SJCRH30 (cell line): Measurements from ENCODE around the gene KRT17. TPM values are rescaled to one million over a fixed set of nuclear protein-coding genes. Genes with fewer than 3 reads are reported as not detected.
"Not testable (repeated sequence)": the region's sequence is repeated elsewhere in the genome, so short reads cannot be mapped to it uniquely, and the experiment has no call there.

Source experiments
- DNase-seq, 2 experiments: peaks; one replicate each; pipeline ENCODE4 v3.0.0-alpha.2; 2015 to 2020
- H3K27ac ChIP-seq: fragments of 250-450 bp; sonication (Bioruptor Pico); 2 replicates; pipeline ENCODE4 v1.5.1; 2020; ENCODE audit warnings: mild to moderate bottlenecking, moderate library complexity
- H3K27me3 ChIP-seq: fragments of 250-450 bp; sonication (Bioruptor Pico); 2 replicates; pipeline ENCODE4 v1.5.1; 2020; ENCODE audit warnings: mild to moderate bottlenecking, moderate library complexity
- H3K36me3 ChIP-seq: fragments of 250-450 bp; sonication (Bioruptor Pico); 2 replicates; pipeline ENCODE4 v1.5.1; 2020; ENCODE audit warnings: mild to moderate bottlenecking, moderate library complexity
- H3K4me1 ChIP-seq: fragments of 250-450 bp; sonication (Bioruptor Pico); 2 replicates; pipeline ENCODE4 v1.5.1; 2020; ENCODE audit warnings: mild to moderate bottlenecking, moderate library complexity
- H3K4me3 ChIP-seq: fragments of 250-450 bp; sonication (Bioruptor Pico); 2 replicates; pipeline ENCODE4 v1.5.1; 2020; ENCODE audit warnings: mild to moderate bottlenecking, moderate library complexity
- H3K9me3 ChIP-seq: fragments of 250-450 bp; sonication (Bioruptor Pico); replicated peaks from 2 replicates; pipeline ENCODE4 v1.5.1; 2020; ENCODE audit warnings: mild to moderate bottlenecking, moderate library complexity
- total RNA-seq: library from RNA; depleted of rRNA; stranded (reverse); fragments of >200 nt; shearing (Covaris generic); gene quantifications from 2 replicates; pipeline ENCODE4 v1.2.3, GENCODE V29; 2014

The KRT17 gene
- total RNA-seq, 1 experiment from 2014 or later, result 134 TPM

DNA sequence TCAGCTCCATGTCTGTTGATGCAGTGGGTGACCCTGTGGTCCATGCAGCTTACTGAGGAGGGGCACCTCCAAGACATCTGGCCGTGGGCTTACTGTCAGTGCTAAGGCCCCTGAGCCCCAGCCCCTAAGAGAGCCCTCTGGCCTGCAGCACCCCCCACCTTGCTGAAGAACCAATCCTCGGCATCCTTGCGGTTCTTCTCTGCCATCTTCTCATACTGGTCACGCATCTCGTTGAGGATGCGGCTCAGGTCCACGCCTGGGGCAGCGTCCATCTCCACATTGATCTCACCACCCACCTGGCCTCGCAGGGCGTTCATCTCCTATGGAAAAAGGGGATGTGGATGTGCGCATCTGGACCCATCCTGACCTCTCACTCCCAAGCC, 2.9 kb downstream of the KRT17 start:
- Histone ChIP-seq H3K36me3 (peaks cover 19% of the 10 kb centered on the region), H3K4me1 (peaks cover 15% of the 10 kb centered on the region)
- H3K9me3 ChIP-seq, H3K27ac ChIP-seq, H3K4me3 ChIP-seq, H3K27me3 ChIP-seq, DNase-seq: not testable (repeated sequence)

DNA sequence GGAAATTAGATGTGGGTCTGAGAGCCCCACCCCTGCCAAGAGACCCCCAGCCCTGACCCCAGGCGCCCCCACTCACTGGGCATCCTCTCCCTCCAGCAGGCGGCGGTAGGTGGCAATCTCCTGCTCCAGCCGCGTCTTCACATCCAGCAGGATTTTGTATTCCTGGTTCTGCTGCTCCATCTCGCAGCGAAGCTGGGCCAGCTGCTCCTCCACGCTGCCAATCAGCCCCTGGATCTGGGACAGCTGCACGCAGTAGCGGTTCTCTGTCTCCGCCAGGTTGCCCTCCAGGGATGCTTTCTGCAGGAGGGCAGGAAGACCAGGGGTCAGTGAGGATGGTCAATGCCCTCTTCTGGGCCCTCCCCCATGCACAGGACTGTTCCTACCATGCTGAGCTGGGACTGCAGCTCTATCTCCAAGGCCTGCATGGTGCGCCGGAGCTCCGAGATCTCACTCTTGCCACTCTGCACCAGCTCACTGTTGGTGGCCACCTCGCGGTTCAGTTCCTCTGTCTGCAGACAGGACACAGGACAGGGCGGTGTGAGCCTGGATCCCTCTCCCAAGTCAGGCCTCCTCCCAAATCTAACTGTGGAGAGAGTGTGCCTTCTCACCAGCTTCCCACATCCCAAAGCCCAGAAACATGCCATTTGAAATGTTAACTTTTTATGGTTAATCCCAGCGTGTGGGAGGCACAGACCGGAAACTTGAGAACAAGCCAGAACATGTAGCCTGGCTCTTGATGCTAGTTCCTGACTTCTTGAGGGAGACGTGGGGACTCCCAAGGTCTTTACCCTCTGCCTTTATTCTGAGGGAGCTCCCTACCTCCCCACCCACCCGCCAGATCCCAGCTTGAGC, 3.6 kb downstream of the KRT17 start:
- peaks cover 19% of the 10 kb centered on the region for H3K36me3 ChIP-seq
- H3K27ac ChIP-seq, result no peak overlapping the region
- no peaks in the 10 kb centered on the region for H3K27me3 ChIP-seq
- H3K4me1 ChIP-seq, result peaks cover 15% of the 10 kb centered on the region
- H3K9me3 ChIP-seq, result no peaks in the 10 kb centered on the region
- no peak overlapping the region for H3K4me3 ChIP-seq
- no peak for DNase-seq

DNA sequence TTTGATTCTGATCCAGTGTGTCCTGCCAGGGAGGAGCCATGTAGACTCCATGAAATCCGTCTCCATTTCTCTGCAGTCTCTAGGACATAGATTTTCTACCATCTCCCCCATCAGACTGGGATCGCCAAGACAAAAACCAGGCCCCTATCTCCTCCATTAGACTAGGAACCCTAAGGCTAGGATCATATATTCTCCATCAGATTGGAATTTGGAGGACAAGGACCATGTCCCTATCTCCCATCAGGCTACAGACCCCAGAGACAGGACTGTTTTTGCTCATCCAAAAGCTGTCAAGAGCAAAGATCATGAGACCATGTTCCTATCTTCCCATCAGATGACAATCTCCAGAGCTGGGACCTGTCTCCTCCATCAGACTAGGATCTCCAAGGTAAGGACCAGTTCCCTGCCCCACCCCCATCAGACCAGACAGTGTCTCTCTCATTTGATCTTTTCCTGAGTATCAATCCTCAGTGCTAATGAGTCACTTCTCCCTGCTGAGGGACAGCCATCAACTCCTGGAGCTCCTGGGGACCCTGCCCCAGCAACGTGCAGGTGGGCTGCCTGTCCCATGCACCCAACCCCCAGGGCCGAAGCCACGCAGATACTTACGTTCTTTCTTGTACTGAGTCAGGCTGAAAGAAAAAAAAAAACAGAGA, 4.3 kb downstream of the KRT17 start:
- peaks cover 12% of the 10 kb centered on the region for H3K4me1 ChIP-seq
- not testable (repeated sequence) for DNase-seq, H3K27ac ChIP-seq, H3K27me3 ChIP-seq, H3K9me3 ChIP-seq, H3K4me3 ChIP-seq
- peaks cover 19% of the 10 kb centered on the region for H3K36me3 ChIP-seq

DNA sequence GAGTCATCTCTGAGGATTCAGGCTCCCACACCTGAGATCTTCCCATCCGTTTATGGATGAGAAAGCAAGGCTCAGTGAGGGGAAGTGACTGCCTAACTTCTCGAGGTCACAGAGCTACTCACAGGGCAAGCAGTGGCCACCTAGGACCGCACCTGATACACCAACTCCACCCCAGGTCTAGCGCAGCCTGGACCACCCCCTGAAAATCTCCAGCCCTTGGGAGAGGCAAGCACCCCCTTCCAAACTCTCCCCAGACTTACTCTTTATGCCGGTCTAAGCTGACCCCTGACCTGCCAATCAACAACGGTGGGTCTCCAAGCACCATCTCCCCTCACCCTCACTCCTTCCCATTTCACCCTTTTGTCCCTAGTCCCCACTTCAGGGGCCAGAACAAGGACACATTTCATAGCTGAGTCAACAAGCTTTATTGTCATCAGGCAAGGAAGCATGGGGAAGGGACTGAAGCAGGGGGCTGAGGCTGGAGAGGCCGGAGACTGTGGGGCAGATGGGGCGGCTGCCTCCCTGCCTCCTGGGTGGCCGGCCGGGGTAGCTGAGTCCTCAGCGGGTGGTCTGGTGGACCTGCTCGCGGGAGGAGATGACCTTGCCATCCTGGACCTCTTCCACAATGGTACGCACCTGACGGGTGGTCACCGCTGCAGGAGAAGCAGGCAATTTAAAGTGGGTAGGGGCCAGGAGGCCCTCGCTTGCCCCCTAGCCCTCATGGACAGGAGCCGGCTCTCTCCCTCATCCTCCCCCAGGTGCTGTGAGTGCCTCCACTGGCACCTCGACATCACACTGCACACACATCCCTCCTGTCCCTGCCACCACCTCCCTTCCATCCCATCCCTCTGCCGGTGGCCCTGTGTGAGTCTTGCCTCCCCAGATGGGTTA, 5.1 kb downstream of the KRT17 start:
- no peak for DNase-seq
- Histone ChIP-seq H3K27me3 (no peaks in the 10 kb centered on the region), H3K36me3 (peaks cover 19% of the 10 kb centered on the region), H3K27ac (no peak overlapping the region), H3K9me3 (no peaks in the 10 kb centered on the region), H3K4me3 (no peak overlapping the region), H3K4me1 (peaks cover 6% of the 10 kb centered on the region; the same call in 1 of the 2 replicates)

DNA sequence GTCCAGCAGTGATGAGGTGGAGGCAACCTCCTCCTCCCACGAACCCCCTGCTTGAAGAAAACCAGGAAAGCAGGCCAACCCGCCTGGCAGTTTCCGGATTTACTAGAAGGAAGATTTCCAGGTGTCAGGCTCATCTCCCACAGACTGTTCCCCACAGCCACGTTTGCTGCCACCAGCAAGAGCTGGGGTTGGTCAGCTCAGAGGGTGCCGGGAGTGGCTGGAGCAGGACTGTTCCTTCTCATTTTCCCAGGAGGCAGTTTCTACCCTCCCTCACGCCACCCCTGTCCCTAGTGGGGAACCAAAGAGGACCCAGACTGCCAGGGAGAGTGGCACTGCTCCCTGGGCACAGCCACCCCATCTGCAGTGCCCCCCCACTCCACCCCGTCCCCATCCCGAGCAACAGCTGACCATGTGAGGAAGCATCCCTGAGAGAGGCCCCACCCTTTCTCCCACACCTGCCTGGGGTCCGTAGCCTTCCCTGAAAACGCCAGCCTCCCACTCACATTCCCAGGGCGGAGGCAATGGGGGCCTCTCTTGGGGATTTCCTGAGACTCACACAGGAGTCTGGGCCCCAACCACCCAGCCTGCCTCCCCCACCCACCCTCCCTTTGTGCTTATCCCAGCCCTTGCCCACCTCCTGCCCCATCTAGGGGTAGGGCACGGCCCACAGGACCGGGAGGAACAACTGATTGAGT, 5.9 kb downstream of the KRT17 start:
- Histone ChIP-seq H3K4me3 (no peak overlapping the region), H3K4me1 (peaks cover 6% of the 10 kb centered on the region; the same call in 1 of the 2 replicates), H3K27ac (no peak overlapping the region), H3K36me3 (peaks cover 19% of the 10 kb centered on the region), H3K9me3 (no peaks in the 10 kb centered on the region), H3K27me3 (no peaks in the 10 kb centered on the region)
- no peak for DNase-seq

GRCh38 chr17:41617698-41618097, 6.7 kb downstream of the KRT17 start:
- no peaks in the 10 kb centered on the region for H3K9me3 ChIP-seq
- no peak overlapping the region for H3K27ac ChIP-seq
- peaks cover 17% of the 10 kb centered on the region for H3K36me3 ChIP-seq
- DNase-seq, result no peak
- no peak overlapping the region for H3K4me3 ChIP-seq
- H3K4me1 ChIP-seq, result peaks cover 6% of the 10 kb centered on the region; the same call in 1 of the 2 replicates
- no peaks in the 10 kb centered on the region for H3K27me3 ChIP-seq

DNA sequence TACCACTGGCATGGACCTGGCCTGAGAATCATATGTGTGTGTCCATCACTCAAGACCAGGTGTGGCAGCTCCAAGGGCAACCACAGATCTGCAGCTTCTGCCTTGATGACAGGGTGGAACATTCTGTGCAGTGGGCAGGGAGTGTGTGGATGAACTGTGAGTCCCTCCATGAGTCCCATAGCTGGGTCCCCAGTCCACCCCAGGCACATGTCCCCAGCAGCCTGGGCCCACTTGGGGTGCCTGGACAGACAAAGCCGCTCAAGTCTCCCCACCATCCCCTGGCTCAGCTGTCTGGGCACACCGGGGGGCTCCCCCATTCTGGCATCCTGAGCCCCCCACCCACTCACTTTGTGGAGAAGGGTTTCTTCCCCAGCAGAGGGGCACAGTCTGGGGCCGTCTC, 7.2 kb downstream of the KRT17 start:
- peaks cover 11% of the 10 kb centered on the region for H3K36me3 ChIP-seq
- H3K27me3 ChIP-seq, result no peaks in the 10 kb centered on the region
- no peak overlapping the region for H3K27ac ChIP-seq
- DNase-seq, result no peak
- H3K4me1 ChIP-seq, result peaks cover 2% of the 10 kb centered on the region; the same call in 1 of the 2 replicates
- no peaks in the 10 kb centered on the region for H3K9me3 ChIP-seq
- no peak overlapping the region for H3K4me3 ChIP-seq

- not testable (repeated sequence) for H3K4me3 ChIP-seq, DNase-seq, H3K36me3 ChIP-seq
Measured at GRCh38 chr17:41616486-41616885, 7.9 kb downstream of the KRT17 start.

DNA sequence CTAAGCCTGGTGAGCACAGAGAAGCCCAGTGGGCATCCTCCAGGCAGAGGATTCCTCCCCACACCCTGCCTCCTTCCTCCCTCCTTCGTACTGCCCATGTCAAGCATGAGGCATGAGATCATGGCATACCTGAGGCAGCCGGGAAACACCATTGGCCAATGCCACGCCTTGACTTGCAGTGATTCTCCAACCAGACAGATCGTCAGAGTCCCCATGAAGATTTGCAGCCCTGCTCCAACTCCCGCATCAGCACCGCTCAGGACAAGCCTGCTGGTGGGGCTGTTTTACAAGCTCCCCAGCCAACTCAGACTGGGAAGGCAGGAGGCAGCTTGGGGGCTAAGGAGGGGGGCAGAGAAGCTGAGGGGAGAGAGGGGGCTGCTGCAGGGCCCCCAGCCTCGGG, 8.9 kb downstream of the KRT17 start:
- Histone ChIP-seq H3K9me3 (no peaks in the 10 kb centered on the region), H3K4me1 (peaks cover 2% of the 10 kb centered on the region; the same call in 1 of the 2 replicates), H3K36me3 (0 out of 2 replicates have a peak, but pooled peaks cover 3% of the 10 kb centered on the region), H3K27ac (no peak overlapping the region), H3K4me3 (no peak overlapping the region), H3K27me3 (no peaks in the 10 kb centered on the region)
- DNase-seq, result no peak

More at GRCh38 chr17:41616486-41616885, 7.9 kb downstream of the KRT17 start:
- not testable (repeated sequence) for H3K4me1 ChIP-seq, H3K27ac ChIP-seq, H3K27me3 ChIP-seq, H3K9me3 ChIP-seq

DNA sequence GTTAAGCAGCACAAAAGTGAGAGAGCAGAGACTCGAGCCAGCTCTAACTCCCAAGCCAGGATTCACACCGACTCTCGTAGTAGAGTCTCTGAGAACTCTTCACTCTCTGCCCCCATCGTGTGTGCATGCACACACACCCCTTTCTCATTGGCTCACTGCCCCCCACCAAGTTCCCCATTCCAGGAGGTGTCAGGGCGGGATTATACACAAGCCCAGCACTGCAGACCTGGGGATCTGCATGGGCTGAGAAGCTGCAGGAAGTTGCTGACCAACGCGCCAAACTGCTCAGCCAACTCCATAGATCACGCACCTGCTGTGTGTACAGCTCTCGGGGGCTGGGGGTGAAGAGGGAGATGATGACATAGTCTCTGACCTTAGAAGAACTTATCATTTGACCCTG, 9.6 kb downstream of the KRT17 start:
- H3K9me3 ChIP-seq, H3K36me3 ChIP-seq, DNase-seq, H3K4me1 ChIP-seq, H3K27ac ChIP-seq, H3K4me3 ChIP-seq, H3K27me3 ChIP-seq: not testable (repeated sequence)

- Histone ChIP-seq H3K27me3 (no peaks in the 10 kb centered on the region), H3K4me1 (peaks cover 2% of the 10 kb centered on the region; the same call in 1 of the 2 replicates), H3K4me3 (no peak overlapping the region), H3K9me3 (no peaks in the 10 kb centered on the region), H3K36me3 (no peaks in the 10 kb centered on the region), H3K27ac (no peak overlapping the region)
- no peak for DNase-seq
Measured at GRCh38 chr17:41614098-41614497, 10.3 kb downstream of the KRT17 start.

- Histone ChIP-seq H3K4me1 (peaks cover 2% of the 10 kb centered on the region; the same call in 1 of the 2 replicates), H3K27me3 (no peaks in the 10 kb centered on the region), H3K27ac (no peak overlapping the region)
Measured at GRCh38 chr17:41613277-41614082, 10.9 kb downstream of the KRT17 start.

DNA sequence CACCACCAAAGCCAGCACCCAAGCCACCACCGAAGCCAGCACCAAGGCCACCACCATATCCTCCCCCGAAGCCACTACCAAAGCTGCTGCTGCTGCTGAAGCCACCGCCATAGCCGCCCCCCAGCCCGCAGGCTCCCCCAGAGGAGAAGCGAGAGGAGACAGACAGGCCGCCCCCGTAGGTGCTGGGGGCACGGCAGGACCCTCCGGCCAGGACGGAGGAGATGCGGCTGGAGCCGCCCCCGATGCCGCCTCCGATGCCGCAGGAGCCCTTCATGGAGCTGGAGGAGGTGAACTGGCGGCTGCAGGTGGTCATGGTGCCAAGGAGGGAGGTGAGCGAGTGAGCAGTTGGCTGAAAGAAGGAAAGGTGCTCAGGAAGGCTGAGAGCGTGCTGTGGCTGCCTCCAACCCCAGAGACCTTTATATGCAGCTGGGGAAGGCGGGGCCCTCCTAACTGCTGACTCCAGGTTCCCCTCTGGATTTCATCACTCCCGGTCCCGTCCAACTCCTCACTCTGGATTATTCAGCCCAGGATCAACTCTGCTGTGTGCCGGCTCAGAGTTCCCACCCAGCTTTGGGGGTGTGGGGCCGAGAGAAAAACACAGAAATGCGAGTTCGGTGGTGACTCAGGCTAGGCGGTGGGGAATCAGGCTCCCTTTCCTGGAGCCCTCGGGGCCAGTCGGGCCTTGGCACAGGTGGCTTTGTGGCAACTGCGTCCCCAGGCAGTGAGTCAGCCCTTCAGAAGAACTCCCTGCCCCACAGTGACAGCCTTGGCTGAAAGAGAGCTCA, 11.8 kb downstream of the KRT17 start, which contains the start of gene KRT16:
KRT16 (minus strand) TSS at position 392 of the 785 bp plus-strand sequence; CDS start at position 313, 79 bp downstream.
- H3K9me3 ChIP-seq, H3K4me1 ChIP-seq, H3K27me3 ChIP-seq, H3K4me3 ChIP-seq, H3K36me3 ChIP-seq, H3K27ac ChIP-seq: not testable (repeated sequence)
- DNase-seq, result peak in 1 of 2 experiments; percentile 40

More at GRCh38 chr17:41613277-41614082, 10.9 kb downstream of the KRT17 start:
- DNase-seq, result no peak
- no peak overlapping the region for H3K4me3 ChIP-seq
- no peaks in the 10 kb centered on the region for H3K9me3 ChIP-seq
- H3K36me3 ChIP-seq, result no peaks in the 10 kb centered on the region
